ENCODE data around the gene KAZN. TPM values are rescaled to one million over a fixed set of nuclear protein-coding genes. Genes with fewer than 3 reads are reported as not detected.

KAZN gene
- total and polyA plus RNA-seq, 10 donors, result 20.0 to 245 (median 144) TPM

GRCh38 chr1:15158506-15159165, 560.2 kb downstream of the KAZN start:
- H3K4me1 ChIP-seq, result peaks cover 9 to 63% (median 35%) of the 10 kb centered on the region in 6 donors
- TF ChIP-seq POLR2AphosphoS5 (IDR thresholded peaks at IDR 0.05), result no peak
- TF ChIP-seq POLR2A (IDR thresholded peaks at IDR 0.05), result no peak
- TF ChIP-seq CTCF (IDR thresholded peaks at IDR 0.05 in 8 of 11, conservative IDR thresholded peaks at IDR 0.05 in 3 of 11), result no peak
- peaks cover 0 to 21% (median 12%) of the 10 kb centered on the region in 7 donors for H3K27me3 ChIP-seq (replicated peaks in 1 of 7)
- peak overlapping the region in 7 of 8 donors; percentile 5 to 63 (median 51) for H3K27ac ChIP-seq
- intact Hi-C loops (cut with DNase I; ENCODE audit: low total_unique reads), result loop anchor here (10.0 kb wide), 1 partner anchor 106 kb away; no protein-coding TSS in a partner anchor
- no peak for DNase-seq
- H3K36me3 ChIP-seq, result no peaks in the 10 kb centered on the region
- peak overlapping the region in 1 of 8 donors; percentile 4 for H3K4me3 ChIP-seq
- H3K9me3 ChIP-seq, result no peaks in the 10 kb centered on the region
- WGBS, 5 donors, result 39 to 55% (median 49%) methylated on average over 13 of the region's 13 CpGs

GRCh38 chr1:15159166-15159555, 560.7 kb downstream of the KAZN start:
- Histone ChIP-seq H3K36me3 (no peaks in the 10 kb centered on the region), H3K4me3 (peak overlapping the region in 1 of 8 donors; percentile 4), H3K27me3 (replicated peaks in 1 of 7) (peaks cover 0 to 16% (median 7%) of the 10 kb centered on the region in 7 donors), H3K27ac (peak overlapping the region in 7 of 8 donors; percentile 5 to 63 (median 48)), H3K4me1 (peaks cover 5 to 58% (median 29%) of the 10 kb centered on the region in 6 donors), H3K9me3 (no peaks in the 10 kb centered on the region)
- intact Hi-C loops (cut with DNase I; ENCODE audit: low total_unique reads), result loop anchor here (10.0 kb wide), 1 partner anchor 106 kb away; no protein-coding TSS in a partner anchor
- WGBS, 5 donors, result 45 to 55% (median 48%) methylated on average over 7 of the region's 7 CpGs
- no peak for DNase-seq
- no peak for TF ChIP-seq POLR2A (IDR thresholded peaks at IDR 0.05)
- TF ChIP-seq CTCF (IDR thresholded peaks at IDR 0.05 in 8 of 11, conservative IDR thresholded peaks at IDR 0.05 in 3 of 11), result no peak
- TF ChIP-seq POLR2AphosphoS5 (IDR thresholded peaks at IDR 0.05), result no peak

- 57 to 62% (median 60%) methylated on average over 8 of the region's 8 CpGs for WGBS, 5 donors
- intact Hi-C loops (cut with DNase I; ENCODE audit: low total_unique reads), result no loop called here
- Histone ChIP-seq H3K4me3 (no peak overlapping the region), H3K27ac (no peak overlapping the region), H3K27me3 (replicated peaks in 1 of 7) (peaks cover 0 to 1% (median 0%) of the 10 kb centered on the region in 7 donors), H3K36me3 (no peaks in the 10 kb centered on the region), H3K9me3 (no peaks in the 10 kb centered on the region), H3K4me1 (peaks cover 0 to 43% (median 18%) of the 10 kb centered on the region in 6 donors)
- TF ChIP-seq CTCF (IDR thresholded peaks at IDR 0.05 in 8 of 11, conservative IDR thresholded peaks at IDR 0.05 in 3 of 11), result no peak
- no peak for TF ChIP-seq POLR2A (IDR thresholded peaks at IDR 0.05)
- TF ChIP-seq POLR2AphosphoS5 (IDR thresholded peaks at IDR 0.05), result no peak
- no peak for DNase-seq
Measured at GRCh38 chr1:15160626-15161025, 562.1 kb downstream of the KAZN start.

GRCh38 chr1:15167386-15167785, 568.9 kb downstream of the KAZN start:
- H3K4me1 ChIP-seq, result peaks cover 9 to 29% (median 14%) of the 10 kb centered on the region in 6 donors
- TF ChIP-seq POLR2AphosphoS5 (IDR thresholded peaks at IDR 0.05) (no peak), CTCF (IDR thresholded peaks at IDR 0.05 in 8 of 11, conservative IDR thresholded peaks at IDR 0.05 in 3 of 11) (no peak), POLR2A (IDR thresholded peaks at IDR 0.05) (no peak)
- no peak overlapping the region for H3K27ac ChIP-seq
- H3K27me3 ChIP-seq (replicated peaks in 1 of 7), result no peaks in the 10 kb centered on the region
- no peaks in the 10 kb centered on the region for H3K36me3 ChIP-seq
- H3K4me3 ChIP-seq, result no peak overlapping the region
- H3K9me3 ChIP-seq, result no peaks in the 10 kb centered on the region
- 50 to 84% (median 54%) methylated on average over 3 of the region's 3 CpGs for WGBS, 5 donors
- intact Hi-C loops (cut with DNase I; ENCODE audit: low total_unique reads), result no loop called here
- DNase-seq, result no peak
